Hepatocyte (in vitro differentiated cells): ENCODE results near the gene ADISSP. TPM values are rescaled to one million over a fixed set of nuclear protein-coding genes. Genes with fewer than 3 reads are reported as not detected.

Experiments
- DNase-seq: peaks from one replicate; pipeline ENCODE4 v3.0.0-alpha.2; 2016; ENCODE audit warnings: low spot score
- H2AFZ ChIP-seq: fragments of 200-600 bp; sonication (generic); 2 replicates; pipeline ENCODE4 v1.6.0; 2016; ENCODE audit warnings: antibody characterized with exemption, mild to moderate bottlenecking
- H3K27ac ChIP-seq: fragments of 200-600 bp; sonication (generic); 2 replicates; pipeline ENCODE4 v1.5.1; 2016; ENCODE audit warnings: mild to moderate bottlenecking
- H3K27me3 ChIP-seq: fragments of 200-600 bp; sonication (generic); 2 replicates; pipeline ENCODE4 v1.6.1; 2016
- H3K36me3 ChIP-seq: fragments of 200-600 bp; sonication (generic); replicated peaks from 2 replicates; pipeline ENCODE4 v1.5.1; 2016; ENCODE audit warnings: low read depth; ENCODE audit not compliant: insufficient read depth
- H3K4me1 ChIP-seq: fragments of 200-600 bp; sonication (generic); 2 replicates; pipeline ENCODE4 v1.5.1; 2016; ENCODE audit warnings: mild to moderate bottlenecking, moderate library complexity; ENCODE audit not compliant: insufficient read depth
- H3K4me2 ChIP-seq: fragments of 200-600 bp; sonication (generic); 2 replicates; pipeline ENCODE4 v1.6.0; 2016
- H3K4me3 ChIP-seq: fragments of 200-600 bp; sonication (generic); 2 replicates; pipeline ENCODE4 v1.5.1; 2016; ENCODE audit warnings: mild to moderate bottlenecking
- H3K79me2 ChIP-seq: fragments of 200-600 bp; sonication (generic); 2 replicates; pipeline ENCODE4 v1.6.0; 2017; ENCODE audit warnings: mild to moderate bottlenecking
- H3K9me2 ChIP-seq: fragments of 200-600 bp; sonication (generic); replicated peaks from 2 replicates; pipeline ENCODE4 v1.6.0; 2017; ENCODE audit warnings: mild to moderate bottlenecking; ENCODE audit not compliant: insufficient read depth
- H3K9me3 ChIP-seq: fragments of 200-600 bp; sonication (generic); 2 replicates; pipeline ENCODE4 v1.5.1; 2016; ENCODE audit warnings: low read depth, mild to moderate bottlenecking
- H4K20me1 ChIP-seq: fragments of 200-600 bp; sonication (generic); 2 replicates; pipeline ENCODE4 v1.6.0; 2016; ENCODE audit warnings: mild to moderate bottlenecking; ENCODE audit not compliant: insufficient read depth, poor library complexity, severe bottlenecking
- EZH2 ChIP-seq: fragments of 200-600 bp; sonication (generic); IDR thresholded peaks from 2 replicates; pipeline ENCODE4 v1.6.1; 2016; ENCODE audit warnings: antibody characterized with exemption, mild to moderate bottlenecking, borderline replicate concordance
- EZH2phosphoT487 ChIP-seq: fragments of 200-600 bp; sonication (generic); IDR thresholded peaks from one replicate; pipeline ENCODE4 v1.6.1; 2018; ENCODE audit warnings: antibody characterized with exemption, mild to moderate bottlenecking, low read depth, moderate library complexity; ENCODE audit not compliant: unreplicated experiment, severe bottlenecking
- WGBS: methylation state at CpG from one replicate; pipeline ENCODE4 v1.1.6; 2016; ENCODE audit warnings: low lambda C conversion rate; ENCODE audit errors: missing lambda C conversion rate; 5-methylcytosine and 5-hydroxymethylcytosine counted together
- polyA plus RNA-seq: library from polyadenylated mRNA; unstranded; fragments of >200 nt; fragmentation: Nextera tagmentation; extraction: Ambion mirVana; gene quantifications from 2 replicates; pipeline ENCODE4 v1.2.1, GENCODE V29; 2016
- total RNA-seq: library from RNA; depleted of rRNA; stranded (reverse); fragments of >200 nt; gene quantifications from 2 replicates; pipeline ENCODE4 v1.2.3, GENCODE V29; 2014
- TF ChIP-seq, protein P1 (sequence below): fragments of 200-600 bp; sonication (generic); IDR thresholded peaks from 2 replicates; pipeline ENCODE4 v1.5.1; 2016; ENCODE audit warnings: antibody characterized with exemption, mild to moderate bottlenecking; ENCODE audit not compliant: poor library complexity

ADISSP gene
- total and polyA plus RNA-seq, 2 experiments from 2014 or later, result 9.6 to 36.0 TPM

DNA sequence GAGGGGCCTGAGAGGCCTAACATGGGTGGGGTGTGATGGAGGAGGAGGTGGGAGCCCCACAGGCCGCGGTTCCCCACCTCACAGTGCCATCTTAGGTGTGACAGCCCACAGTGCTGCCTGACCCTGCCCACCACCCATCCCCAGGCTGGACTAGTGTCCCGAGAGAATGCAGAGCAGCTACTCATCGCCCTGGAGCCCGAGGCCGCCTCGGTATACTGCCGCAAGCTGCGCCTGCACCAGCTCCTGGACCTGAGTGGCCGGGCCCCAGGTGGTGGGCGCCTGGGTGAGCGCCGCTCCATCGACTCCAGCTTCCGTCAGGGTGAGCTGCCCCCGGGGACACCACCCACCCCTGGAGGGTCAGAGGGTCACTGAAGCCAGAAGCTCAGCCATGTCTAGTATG is 19.5 kb downstream of the ADISSP start:
- peaks cover 70% of the 10 kb centered on the region for H3K27me3 ChIP-seq
- DNase-seq, result no peak
- WGBS, result 95% methylated on average over 16 of the region's 16 CpGs

DNA sequence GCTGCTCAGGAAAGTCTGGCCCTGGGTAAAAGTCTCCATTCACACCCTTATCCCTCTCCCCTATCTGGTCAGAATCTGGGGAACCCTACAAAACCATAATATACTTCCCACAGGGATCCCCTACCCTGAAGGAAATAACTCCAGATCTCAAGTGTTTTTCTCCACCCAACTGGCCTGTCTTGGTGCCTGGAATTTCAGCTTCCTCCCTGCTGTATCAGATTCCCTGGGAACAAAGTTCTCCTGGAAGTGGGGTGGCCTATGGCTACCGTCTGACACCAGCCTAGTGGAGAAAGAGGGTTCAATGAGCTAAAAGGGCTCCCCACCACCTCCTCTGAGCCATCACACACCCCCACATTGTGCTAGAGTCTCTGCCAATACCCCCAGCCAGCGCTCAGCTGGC is 20.1 kb downstream of the ADISSP start:
- no peak overlapping the region for H2AFZ ChIP-seq
- WGBS, result 87% methylated on average over 2 of the region's 2 CpGs
- H3K27me3 ChIP-seq, result peaks cover 70% of the 10 kb centered on the region
- DNase-seq, result no peak
- H3K4me2 ChIP-seq, result no peak overlapping the region
- H3K4me1 ChIP-seq, result peaks cover 12% of the 10 kb centered on the region
- H4K20me1 ChIP-seq, result no peaks in the 10 kb centered on the region
- no peaks in the 10 kb centered on the region for H3K9me3 ChIP-seq
- no peak overlapping the region for H3K4me3 ChIP-seq
- H3K27ac ChIP-seq, result no peak overlapping the region
- H3K79me2 ChIP-seq, result no peaks in the 10 kb centered on the region
- no peaks in the 10 kb centered on the region for H3K9me2 ChIP-seq
- TF ChIP-seq, protein P1, sequence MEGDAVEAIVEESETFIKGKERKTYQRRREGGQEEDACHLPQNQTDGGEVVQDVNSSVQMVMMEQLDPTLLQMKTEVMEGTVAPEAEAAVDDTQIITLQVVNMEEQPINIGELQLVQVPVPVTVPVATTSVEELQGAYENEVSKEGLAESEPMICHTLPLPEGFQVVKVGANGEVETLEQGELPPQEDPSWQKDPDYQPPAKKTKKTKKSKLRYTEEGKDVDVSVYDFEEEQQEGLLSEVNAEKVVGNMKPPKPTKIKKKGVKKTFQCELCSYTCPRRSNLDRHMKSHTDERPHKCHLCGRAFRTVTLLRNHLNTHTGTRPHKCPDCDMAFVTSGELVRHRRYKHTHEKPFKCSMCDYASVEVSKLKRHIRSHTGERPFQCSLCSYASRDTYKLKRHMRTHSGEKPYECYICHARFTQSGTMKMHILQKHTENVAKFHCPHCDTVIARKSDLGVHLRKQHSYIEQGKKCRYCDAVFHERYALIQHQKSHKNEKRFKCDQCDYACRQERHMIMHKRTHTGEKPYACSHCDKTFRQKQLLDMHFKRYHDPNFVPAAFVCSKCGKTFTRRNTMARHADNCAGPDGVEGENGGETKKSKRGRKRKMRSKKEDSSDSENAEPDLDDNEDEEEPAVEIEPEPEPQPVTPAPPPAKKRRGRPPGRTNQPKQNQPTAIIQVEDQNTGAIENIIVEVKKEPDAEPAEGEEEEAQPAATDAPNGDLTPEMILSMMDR, result no peak
- TF ChIP-seq EZH2 (no peak), EZH2phosphoT487 (no peak)
- no peaks in the 10 kb centered on the region for H3K36me3 ChIP-seq

More for the DNA sequence above, 19.5 kb downstream of the ADISSP start:
- TF ChIP-seq, protein P1, result no peak
- TF ChIP-seq EZH2phosphoT487, result no peak
- TF ChIP-seq EZH2, result no peak
- Histone ChIP-seq H3K79me2 (no peaks in the 10 kb centered on the region), H3K27ac (no peak overlapping the region), H3K4me2 (no peak overlapping the region), H3K36me3 (no peaks in the 10 kb centered on the region), H3K9me2 (no peaks in the 10 kb centered on the region), H3K9me3 (no peaks in the 10 kb centered on the region), H4K20me1 (no peaks in the 10 kb centered on the region), H3K4me3 (no peak overlapping the region), H3K4me1 (peaks cover 12% of the 10 kb centered on the region), H2AFZ (no peak overlapping the region)

DNA sequence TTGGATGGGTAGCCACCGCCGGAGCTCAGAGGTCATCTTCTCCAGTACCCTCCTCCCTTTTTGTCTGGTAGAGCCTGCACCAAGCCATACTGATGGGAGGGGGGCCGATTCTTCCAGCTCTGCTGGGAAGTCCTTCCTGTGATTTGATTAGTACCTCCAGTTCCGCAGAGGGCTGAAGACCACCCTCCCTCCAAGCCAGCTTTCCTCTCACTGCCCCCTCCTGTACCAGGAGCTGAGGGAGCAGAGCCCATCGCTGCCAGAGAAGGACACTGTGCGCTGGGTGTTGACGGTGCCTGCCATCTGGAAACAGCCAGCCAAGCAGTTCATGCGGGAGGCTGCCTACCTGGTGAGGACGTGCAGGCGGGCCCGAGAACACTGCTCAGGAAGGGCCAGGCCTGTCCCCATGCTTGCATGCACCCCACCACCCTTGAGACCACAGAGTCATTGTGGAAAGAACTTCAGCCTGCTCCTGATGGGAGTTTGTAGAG is 21.8 kb downstream of the ADISSP start:
- no peak overlapping the region for H3K4me3 ChIP-seq
- no peak overlapping the region for H3K27ac ChIP-seq
- no peak overlapping the region for H3K4me2 ChIP-seq
- no peaks in the 10 kb centered on the region for H3K9me3 ChIP-seq
- H3K9me2 ChIP-seq, result no peaks in the 10 kb centered on the region
- DNase-seq, result no peak
- H3K4me1 ChIP-seq, result peaks cover 8% of the 10 kb centered on the region
- H4K20me1 ChIP-seq, result no peaks in the 10 kb centered on the region
- WGBS, result 62% methylated on average over 11 of the region's 11 CpGs
- TF ChIP-seq EZH2phosphoT487 (no peak), EZH2 (no peak)
- TF ChIP-seq, protein P1, result no peak
- no peaks in the 10 kb centered on the region for H3K36me3 ChIP-seq
- H3K27me3 ChIP-seq, result peaks cover 60% of the 10 kb centered on the region
- H2AFZ ChIP-seq, result no peak overlapping the region
- no peaks in the 10 kb centered on the region for H3K79me2 ChIP-seq
